H1 (cell line): ENCODE results near the gene WSCD2. TPM values are rescaled to one million over a fixed set of nuclear protein-coding genes. Genes with fewer than 3 reads are reported as not detected.

Experiments
- CTCF ChIA-PET: fragments of 300-600 bp; sonication (Branson Sonifier 250); formaldehyde crosslinking; loops from one replicate; lab custom pipeline; 2021; ENCODE audit not compliant: partially characterized antibody; lab: Charles Lee
- POLR2A ChIA-PET: fragments of 300-600 bp; sonication (Branson Sonifier 250); formaldehyde crosslinking; loops from one replicate; lab custom pipeline; 2021; ENCODE audit warnings: inconsistent platforms; ENCODE audit not compliant: partially characterized antibody; lab: Charles Lee
- DNase-seq, 2 experiments: peaks; one replicate each; pipeline versions ENCODE4 v3.0.0 to v3.0.0-alpha.2; 2010 to 2022; ENCODE audit warnings: low spot score in 2 of 2, low read depth in 1 of 2, mixed read lengths in 1 of 2
- FAIRE-seq: peaks from 2 replicates; lab custom pipeline; 2011; peaks lifted over from hg19 to GRCh38; lab: Jason Lieb, UNC
- H2AFZ ChIP-seq: 2 replicates; pipeline ENCODE4 v1.8.1; 2012; ENCODE audit warnings: low read length, inconsistent platforms
- H2AK5ac ChIP-seq: 2 replicates; pipeline ENCODE4 v1.6.1; 2013; ENCODE audit warnings: low read depth, low read length
- H2BK120ac ChIP-seq: replicated peaks from 2 replicates; pipeline ENCODE3; 2013; ENCODE audit warnings: low read depth, low read length, inconsistent platforms
- H2BK12ac ChIP-seq: 2 replicates; pipeline ENCODE4 v1.6.1; 2013; ENCODE audit warnings: low read depth, low read length
- H2BK15ac ChIP-seq: 2 replicates; pipeline ENCODE4 v1.6.1; 2013; ENCODE audit warnings: low read length
- H2BK20ac ChIP-seq: 2 replicates; pipeline ENCODE4 v1.6.1; 2013; ENCODE audit warnings: low read length
- H2BK5ac ChIP-seq: 2 replicates; pipeline ENCODE4 v1.6.1; 2013; ENCODE audit warnings: low read depth, low read length
- H3K14ac ChIP-seq: 2 replicates; pipeline ENCODE4 v1.6.1; 2013; ENCODE audit warnings: inconsistent platforms; ENCODE audit not compliant: insufficient read length
- H3K18ac ChIP-seq: 2 replicates; pipeline ENCODE4 v1.6.1; 2013; ENCODE audit warnings: low read length; ENCODE audit errors: extremely low read depth
- H3K23ac ChIP-seq: 2 replicates; pipeline ENCODE4 v1.6.1; 2013; ENCODE audit warnings: inconsistent platforms; ENCODE audit not compliant: insufficient read length
- H3K23me2 ChIP-seq: 2 replicates; pipeline ENCODE4 v1.6.1; 2013; ENCODE audit warnings: low read depth, low read length
- H3K27ac ChIP-seq: 2 replicates; pipeline ENCODE4 v1.6.1; 2011; ENCODE audit warnings: low read depth, low read length, inconsistent platforms
- H3K27me3 ChIP-seq, 4 experiments: replicated peaks in 1 of 4; 1 replicate in 1 of 4; 2 replicates in 3 of 4; pipeline versions ENCODE4 v1.6.1 to v1.8.1; 2011 to 2013; ENCODE audit warnings: low read length in 3 of 4, mild to moderate bottlenecking in 3 of 4, inconsistent platforms in 2 of 4, mixed read lengths in 2 of 4, moderate library complexity in 1 of 4; ENCODE audit not compliant: control insufficient read depth in 3 of 4, insufficient read depth in 3 of 4; ENCODE audit errors: extremely low read depth in 1 of 4
- H3K36me3 ChIP-seq, 4 experiments: 2 replicates each; pipeline versions ENCODE4 v1.6.1 to v1.8.1; 2011 to 2013; ENCODE audit warnings: mild to moderate bottlenecking in 4 of 4, low read length in 3 of 4, moderate library complexity in 2 of 4, control low read depth in 1 of 4, inconsistent platforms in 1 of 4; ENCODE audit not compliant: insufficient read depth in 4 of 4, control insufficient read depth in 2 of 4
- H3K4ac ChIP-seq: replicated peaks from 2 replicates; pipeline ENCODE3; 2013; ENCODE audit warnings: low read length, low read depth, mixed read lengths, inconsistent platforms; ENCODE audit not compliant: insufficient read length
- H3K4me1 ChIP-seq, 4 experiments: replicated peaks in 1 of 4; 1 replicate in 1 of 4; 2 replicates in 3 of 4; pipeline versions ENCODE4 v1.6.1 to v1.8.1; 2011 to 2013; ENCODE audit warnings: low read length in 3 of 4, inconsistent platforms in 2 of 4, mixed read lengths in 1 of 4; ENCODE audit not compliant: insufficient read depth in 4 of 4, control insufficient read depth in 3 of 4
- H3K4me2 ChIP-seq, 2 experiments: 2 replicates each; pipeline versions ENCODE4 v1.6.1 to v1.8.1; 2011 to 2013; ENCODE audit warnings: low read depth in 2 of 2, low read length in 2 of 2, control low read depth in 1 of 2, inconsistent platforms in 1 of 2, mild to moderate bottlenecking in 1 of 2; ENCODE audit not compliant: insufficient read depth in 1 of 2
- H3K4me3 ChIP-seq, 4 experiments: fragments of 200-600, 300-600 bp in 1 of 4; sonication (generic), shearing (Covaris generic), sonication (Bioruptor Twin) in 1 of 4; 2 replicates each; pipeline versions ENCODE4 v1.5.1 to v1.8.1; 2011 to 2016; ENCODE audit warnings: low read length in 4 of 4, low read depth in 3 of 4, control low read depth in 2 of 4, inconsistent platforms in 2 of 4, mild to moderate bottlenecking in 2 of 4, mixed read lengths in 1 of 4, moderate library complexity in 1 of 4; ENCODE audit not compliant: insufficient read depth in 2 of 4; ENCODE audit errors: extremely low read depth in 1 of 4
- H3K56ac ChIP-seq: replicated peaks from 2 replicates; pipeline ENCODE3; 2013; ENCODE audit warnings: low read depth, mild to moderate bottlenecking, mixed read lengths, low read length, inconsistent platforms; ENCODE audit not compliant: insufficient read length
- H3K79me1 ChIP-seq: 2 replicates; pipeline ENCODE4 v1.6.1; 2013; ENCODE audit warnings: low read depth, low read length, control low read depth
- H3K79me2 ChIP-seq, 2 experiments: 2 replicates each; pipeline versions ENCODE4 v1.6.1 to v1.8.1; 2012 to 2013; ENCODE audit warnings: low read length in 2 of 2, mild to moderate bottlenecking in 2 of 2, inconsistent platforms in 1 of 2; ENCODE audit not compliant: insufficient read depth in 2 of 2, control insufficient read depth in 1 of 2
- H3K9ac ChIP-seq, 4 experiments: replicated peaks in 1 of 4; 1 replicate in 1 of 4; 2 replicates in 3 of 4; pipeline versions ENCODE4 v1.6.1 to v1.8.1; 2011 to 2013; ENCODE audit warnings: low read depth in 3 of 4, low read length in 3 of 4, control low read depth in 2 of 4, mild to moderate bottlenecking in 2 of 4, moderate library complexity in 2 of 4, inconsistent platforms in 1 of 4; ENCODE audit errors: extremely low read depth in 1 of 4
- H3K9me3 ChIP-seq, 2 experiments: 2 replicates each; pipeline versions ENCODE4 v1.6.1 to v1.8.1; 2012 to 2013; ENCODE audit warnings: mild to moderate bottlenecking in 2 of 2, moderate library complexity in 2 of 2, control low read depth in 1 of 2, inconsistent platforms in 1 of 2, low read depth in 1 of 2, low read length in 1 of 2, mixed read lengths in 1 of 2; ENCODE audit not compliant: insufficient read depth in 2 of 2
- H4K20me1 ChIP-seq, 2 experiments: replicated peaks in 1 of 2; 2 replicates each; pipeline versions ENCODE3 to v1.8.1; 2011 to 2013; ENCODE audit warnings: inconsistent platforms in 2 of 2, low read length in 2 of 2, mild to moderate bottlenecking in 1 of 2; ENCODE audit not compliant: insufficient read depth in 2 of 2, control insufficient read depth in 1 of 2
- H4K5ac ChIP-seq: 2 replicates; pipeline ENCODE4 v1.6.1; 2013; ENCODE audit warnings: low read length, low read depth, mixed read lengths, inconsistent platforms; ENCODE audit not compliant: insufficient read length
- H4K8ac ChIP-seq: 2 replicates; pipeline ENCODE4 v1.8.0; 2013; ENCODE audit warnings: mild to moderate bottlenecking, moderate library complexity, low read length, inconsistent platforms; ENCODE audit not compliant: insufficient read depth; ENCODE audit errors: extremely low read depth
- H4K91ac ChIP-seq: replicated peaks from 2 replicates; pipeline ENCODE3; 2013; ENCODE audit warnings: low read length, mixed read lengths, inconsistent platforms; ENCODE audit not compliant: insufficient read length
- GABPA ChIP-seq: IDR thresholded peaks from 2 replicates; pipeline ENCODE4 v1.6.1; 2011; ENCODE audit warnings: mild to moderate bottlenecking, low read length, moderate library complexity, borderline replicate concordance; ENCODE audit not compliant: insufficient read depth
- NANOG ChIP-seq: IDR thresholded peaks from 2 replicates; pipeline ENCODE4 v1.6.1; 2011; ENCODE audit warnings: low read length, low read depth, mild to moderate bottlenecking, inconsistent platforms; ENCODE audit not compliant: insufficient read depth, poor library complexity, severe bottlenecking
- RNF2 ChIP-seq: fragments of 200-900, 300-1000 bp; sonication (generic); IDR thresholded peaks from 2 replicates; pipeline ENCODE4 v1.7.1; 2016; ENCODE audit warnings: borderline replicate concordance, low read depth, mild to moderate bottlenecking, antibody characterized with exemption, low read length; ENCODE audit not compliant: poor library complexity, severe bottlenecking; ENCODE audit errors: missing control alignments
- WGBS, 2 experiments: shearing (Covaris generic) in 1 of 2; methylation state at CpG; one replicate each; pipeline versions ENCODE4 v1.1.6 to v1.1.7; 2013 to 2015; ENCODE audit warnings: low lambda C conversion rate in 2 of 2, mixed read lengths in 2 of 2, inconsistent platforms in 1 of 2, low coverage in 1 of 2, missing lambda C conversion rate in 1 of 2; ENCODE audit not compliant: insufficient replicate concordance in 2 of 2, insufficient coverage in 1 of 2, insufficient read length in 1 of 2; ENCODE audit errors: extremely low coverage in 1 of 2, missing lambda C conversion rate in 1 of 2; 5-methylcytosine and 5-hydroxymethylcytosine counted together
- polyA plus RNA-seq, 7 experiments: library from polyadenylated mRNA; depleted of rRNA in 3 of 7; stranded (reverse) in 5 of 7; unstranded in 2 of 7; fragments of >200 nt in 5 of 7; fragments of 200-250 nt in 2 of 7; gene quantifications; 1 replicate in 5 of 7; 2 replicates in 1 of 7; 4 replicates in 1 of 7; pipeline versions ENCODE4 v1.2.1 to v1.2.3, GENCODE V29; 2011 to 2013; ENCODE audit warnings: missing spikeins in 2 of 7, mixed read lengths in 2 of 7
- total RNA-seq: library from RNA; stranded (reverse); fragmentation: NEBNext Ultra II Directional; extraction: Animal tissue kit (Norgen Biotek cat#: 25700); gene quantifications from 2 replicates; pipeline ENCODE4 v1.2.1, GENCODE V29; 2021
- TF ChIP-seq, protein P1 (sequence below), 3 experiments: IDR thresholded peaks; 1 replicate in 2 of 3; 2 replicates in 1 of 3; pipeline versions ENCODE4 v1.5.1 to v1.6.1; 2011; ENCODE audit warnings: low read length in 3 of 3, mild to moderate bottlenecking in 3 of 3, inconsistent platforms in 2 of 3, low read depth in 1 of 3, moderate library complexity in 1 of 3; ENCODE audit not compliant: insufficient read depth in 1 of 3; ENCODE audit errors: control extremely low read depth in 1 of 3

The WSCD2 gene
- total and polyA plus RNA-seq, 2 of the 8 experiments (the other 6 are each of a cell fraction or from before 2014, with no cell fraction given), result 1.3 to 2.2 TPM

DNA sequence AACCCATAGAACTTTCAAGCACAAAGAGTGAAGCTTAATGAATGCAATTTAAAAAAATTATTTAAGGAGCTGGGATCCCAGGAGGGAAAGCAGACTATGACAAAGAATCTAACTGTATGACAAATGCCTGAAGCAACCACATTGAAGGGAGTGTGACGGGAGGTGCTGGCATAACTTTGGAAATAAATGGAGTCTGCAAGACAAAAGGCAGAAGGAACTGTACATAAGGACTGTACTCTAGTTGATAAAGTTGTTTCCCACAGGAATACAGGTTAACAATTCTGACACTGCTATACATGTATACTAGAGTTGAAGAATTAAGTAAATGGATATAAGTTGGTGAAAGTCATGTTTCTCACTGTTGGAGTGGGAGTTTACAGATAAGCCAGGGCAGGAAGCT, 41.2 kb upstream of the WSCD2 start:
- H2BK12ac ChIP-seq, result no peak overlapping the region
- H4K91ac ChIP-seq, result no peak overlapping the region
- no peaks in the 10 kb centered on the region for H3K36me3 ChIP-seq
- 88% methylated on average over 1 of the region's 1 CpG; no CpG with 5 or more reads in 1 of the 2 experiments for WGBS, 2 experiments
- no peak overlapping the region for H2BK20ac ChIP-seq
- no peak overlapping the region for H3K18ac ChIP-seq
- no peak overlapping the region for H3K23ac ChIP-seq
- H3K4me2 ChIP-seq, result no peak overlapping the region
- no peaks in the 10 kb centered on the region for H4K20me1 ChIP-seq
- H2AFZ ChIP-seq, result no peak overlapping the region
- peaks cover 0 to 4% (median 1%) of the 10 kb centered on the region in 4 experiments; a peak in 2 of 7 replicates for H3K4me1 ChIP-seq
- no peak overlapping the region for H3K4me3 ChIP-seq
- ChIA-PET POLR2A (no interaction called here), CTCF (interaction anchor here (1.1 to 1.7 kb wide), 3 partner anchors 9 to 19 kb away, joined by 3 to 5 read pairs (median 4); no protein-coding TSS in a partner anchor)
- H2BK120ac ChIP-seq, result no peak overlapping the region
- H2BK5ac ChIP-seq, result no peak overlapping the region
- H2AK5ac ChIP-seq, result no peak overlapping the region
- H3K27me3 ChIP-seq, result no peaks in the 10 kb centered on the region; a peak in 1 of 7 replicates
- TF ChIP-seq, protein P1, sequence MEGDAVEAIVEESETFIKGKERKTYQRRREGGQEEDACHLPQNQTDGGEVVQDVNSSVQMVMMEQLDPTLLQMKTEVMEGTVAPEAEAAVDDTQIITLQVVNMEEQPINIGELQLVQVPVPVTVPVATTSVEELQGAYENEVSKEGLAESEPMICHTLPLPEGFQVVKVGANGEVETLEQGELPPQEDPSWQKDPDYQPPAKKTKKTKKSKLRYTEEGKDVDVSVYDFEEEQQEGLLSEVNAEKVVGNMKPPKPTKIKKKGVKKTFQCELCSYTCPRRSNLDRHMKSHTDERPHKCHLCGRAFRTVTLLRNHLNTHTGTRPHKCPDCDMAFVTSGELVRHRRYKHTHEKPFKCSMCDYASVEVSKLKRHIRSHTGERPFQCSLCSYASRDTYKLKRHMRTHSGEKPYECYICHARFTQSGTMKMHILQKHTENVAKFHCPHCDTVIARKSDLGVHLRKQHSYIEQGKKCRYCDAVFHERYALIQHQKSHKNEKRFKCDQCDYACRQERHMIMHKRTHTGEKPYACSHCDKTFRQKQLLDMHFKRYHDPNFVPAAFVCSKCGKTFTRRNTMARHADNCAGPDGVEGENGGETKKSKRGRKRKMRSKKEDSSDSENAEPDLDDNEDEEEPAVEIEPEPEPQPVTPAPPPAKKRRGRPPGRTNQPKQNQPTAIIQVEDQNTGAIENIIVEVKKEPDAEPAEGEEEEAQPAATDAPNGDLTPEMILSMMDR (IDR thresholded peaks at IDR 0.05; ENCODE audit: control extremely low read depth in 1 of 3, insufficient read depth in 1 of 3, low read depth in 1 of 3, low read length in 3 of 3), result no peak
- TF ChIP-seq GABPA (no peak), RNF2 (no peak), NANOG (no peak)
- no peak overlapping the region for H3K4ac ChIP-seq
- H3K9me3 ChIP-seq, result peaks cover 9 to 13% of the 10 kb centered on the region in 2 experiments; a peak in 2 of 4 replicates
- H3K79me2 ChIP-seq, result no peaks in the 10 kb centered on the region
- FAIRE-seq (no peak), DNase-seq (no peak)
- H3K27ac ChIP-seq, result no peak overlapping the region
- H3K79me1 ChIP-seq, result no peaks in the 10 kb centered on the region
- H3K14ac ChIP-seq, result no peak overlapping the region
- no peak overlapping the region for H3K56ac ChIP-seq
- no peak overlapping the region for H4K8ac ChIP-seq
- no peak overlapping the region for H4K5ac ChIP-seq
- no peaks in the 10 kb centered on the region for H3K23me2 ChIP-seq
- H3K9ac ChIP-seq, result no peak overlapping the region
- H2BK15ac ChIP-seq, result no peak overlapping the region
